HUES6 (cell line): ENCODE results near the gene TRMT1L.
"Not testable (repeated sequence)": the region's sequence is repeated elsewhere in the genome, so short reads cannot be mapped to it uniquely, and the experiment has no call there.

Source experiments
- H3K27ac ChIP-seq: 2 replicates; pipeline ENCODE4 v1.7.0; 2013; ENCODE audit warnings: low read depth, mild to moderate bottlenecking, low read length, inconsistent platforms
- H3K27me3 ChIP-seq: 2 replicates; pipeline ENCODE4 v1.6.1; 2013; ENCODE audit warnings: low read length; ENCODE audit not compliant: control insufficient read depth, insufficient read depth
- H3K36me3 ChIP-seq: 2 replicates; pipeline ENCODE4 v1.6.1; 2013; ENCODE audit warnings: low read length; ENCODE audit not compliant: control insufficient read depth, insufficient read depth
- H3K4me1 ChIP-seq: 2 replicates; pipeline ENCODE4 v1.6.1; 2013; ENCODE audit warnings: low read length; ENCODE audit not compliant: control insufficient read depth, insufficient read depth
- H3K4me3 ChIP-seq: 2 replicates; pipeline ENCODE4 v1.5.1; 2013; ENCODE audit warnings: low read depth, low read length
- H3K9ac ChIP-seq: one replicate; pipeline ENCODE4 v1.6.1; 2013; ENCODE audit warnings: mild to moderate bottlenecking, low read length
- H3K9me3 ChIP-seq: 2 replicates; pipeline ENCODE4 v1.6.1; 2013; ENCODE audit warnings: low read depth, low read length; ENCODE audit not compliant: control insufficient read depth, insufficient read depth

Gene TRMT1L

GRCh38 chr1:185156854-185157598 is at the start of gene TRMT1L, which contains the start of gene SWT1:
Gene TRMT1L, minus strand, starts transcription at chr1:185156953. Its CDS starts 241 bp downstream, at chr1:185156712.
Gene SWT1, plus strand, starts transcription at chr1:185157167. Its CDS starts 3,675 bp downstream, at chr1:185160842.
- Histone ChIP-seq H3K27ac (peak within 1 kb of the TSS; percentile 80), H3K27me3 (no peaks in the 10 kb centered on the region), H3K9me3 (no peaks in the 10 kb centered on the region), H3K36me3 (no peaks in the 10 kb centered on the region), H3K4me1 (peaks cover 9% of the 10 kb centered on the region; the same call in 1 of the 2 replicates), H3K4me3 (peak within 1 kb of the TSS; percentile 78), H3K9ac (peak within 1 kb of the TSS; percentile 85)

GRCh38 chr1:185200889-185201288 is 44.1 kb upstream of the TRMT1L start:
- Histone ChIP-seq H3K27ac (peak overlapping the region; percentile 57; the same call in 1 of the 2 replicates), H3K27me3 (no peaks in the 10 kb centered on the region), H3K9me3 (peaks cover 8% of the 10 kb centered on the region; the same call in 1 of the 2 replicates), H3K4me1 (peaks cover 6% of the 10 kb centered on the region; the same call in 1 of the 2 replicates), H3K36me3 (no peaks in the 10 kb centered on the region), H3K9ac (no peak overlapping the region), H3K4me3 (no peak overlapping the region)

- not testable (repeated sequence) for H3K4me1 ChIP-seq, H3K27ac ChIP-seq
Measured at GRCh38 chr1:185198712-185199111, 42.0 kb upstream of the TRMT1L start.

GRCh38 chr1:185193756-185194155 is 37.0 kb upstream of the TRMT1L start:
- H3K4me1 ChIP-seq: no peaks in the 10 kb centered on the region

More at GRCh38 chr1:185198712-185199111, 42.0 kb upstream of the TRMT1L start:
- H3K36me3 ChIP-seq, H3K4me3 ChIP-seq, H3K9ac ChIP-seq, H3K27me3 ChIP-seq, H3K9me3 ChIP-seq: not testable (repeated sequence)

GRCh38 chr1:185170291-185170848 is 13.6 kb upstream of the TRMT1L start:
- no peaks in the 10 kb centered on the region for H3K27me3 ChIP-seq
- H3K27ac ChIP-seq: no peak overlapping the region
- no peak overlapping the region for H3K9ac ChIP-seq
- H3K9me3 ChIP-seq: no peaks in the 10 kb centered on the region
- no peaks in the 10 kb centered on the region for H3K4me1 ChIP-seq
- H3K4me3 ChIP-seq: peak overlapping the region; percentile 40; the same call in 1 of the 2 replicates
- H3K36me3 ChIP-seq: 0 out of 2 replicates have a peak, but pooled peaks cover 2% of the 10 kb centered on the region

More at GRCh38 chr1:185193756-185194155, 37.0 kb upstream of the TRMT1L start:
- no peaks in the 10 kb centered on the region for H3K27me3 ChIP-seq
- H3K9me3 ChIP-seq: peaks cover 3% of the 10 kb centered on the region; the same call in 1 of the 2 replicates
- no peak overlapping the region for H3K9ac ChIP-seq
- H3K27ac ChIP-seq: no peak overlapping the region
- no peaks in the 10 kb centered on the region for H3K36me3 ChIP-seq
- H3K4me3 ChIP-seq: no peak overlapping the region

GRCh38 chr1:185166106-185166505 is 9.4 kb upstream of the TRMT1L start:
- Histone ChIP-seq H3K4me3 (no peak overlapping the region), H3K27ac (no peak overlapping the region), H3K27me3 (no peaks in the 10 kb centered on the region), H3K36me3 (0 out of 2 replicates have a peak, but pooled peaks cover 2% of the 10 kb centered on the region), H3K9me3 (no peaks in the 10 kb centered on the region), H3K4me1 (no peaks in the 10 kb centered on the region), H3K9ac (no peak overlapping the region)

- no peaks in the 10 kb centered on the region for H3K9me3 ChIP-seq
- H3K27me3 ChIP-seq: no peaks in the 10 kb centered on the region
- 0 out of 2 replicates have a peak, but pooled peaks cover 4% of the 10 kb centered on the region for H3K4me1 ChIP-seq
- H3K36me3 ChIP-seq: 0 out of 2 replicates have a peak, but pooled peaks cover 2% of the 10 kb centered on the region
- no peak overlapping the region for H3K9ac ChIP-seq
- no peak overlapping the region for H3K27ac ChIP-seq
- H3K4me3 ChIP-seq: no peak overlapping the region
Measured at GRCh38 chr1:185162491-185162890, 5.7 kb upstream of the TRMT1L start.

- no peaks in the 10 kb centered on the region for H3K9me3 ChIP-seq
- no peaks in the 10 kb centered on the region for H3K27me3 ChIP-seq
- H3K27ac ChIP-seq: no peak overlapping the region
- H3K36me3 ChIP-seq: no peaks in the 10 kb centered on the region
- H3K4me3 ChIP-seq: no peak overlapping the region
- no peak overlapping the region for H3K9ac ChIP-seq
- H3K4me1 ChIP-seq: peaks cover 9% of the 10 kb centered on the region; the same call in 1 of the 2 replicates
Measured at GRCh38 chr1:185159966-185160365, 3.2 kb upstream of the TRMT1L start.

- Histone ChIP-seq H3K4me3 (no peak overlapping the region), H3K4me1 (peaks cover 9% of the 10 kb centered on the region; the same call in 1 of the 2 replicates), H3K9ac (no peak overlapping the region), H3K27me3 (no peaks in the 10 kb centered on the region), H3K27ac (no peak overlapping the region), H3K36me3 (no peaks in the 10 kb centered on the region), H3K9me3 (no peaks in the 10 kb centered on the region)
Measured at GRCh38 chr1:185158800-185159199, 2.0 kb upstream of the TRMT1L start.

GRCh38 chr1:185157599-185158412 is 1.1 kb upstream of the TRMT1L start:
- peaks cover 9% of the 10 kb centered on the region; the same call in 1 of the 2 replicates for H3K4me1 ChIP-seq
- H3K27ac ChIP-seq: no peak overlapping the region
- peak overlapping the region; percentile 78 for H3K4me3 ChIP-seq
- peak overlapping the region; percentile 61 for H3K9ac ChIP-seq
- no peaks in the 10 kb centered on the region for H3K9me3 ChIP-seq
- no peaks in the 10 kb centered on the region for H3K27me3 ChIP-seq
- H3K36me3 ChIP-seq: no peaks in the 10 kb centered on the region
